ENCODE data around the gene PXN.
A peak's percentile ranks its signal among the peaks of the same experiment; 100 is the strongest.
"Not testable (repeated sequence)": the region's sequence is repeated elsewhere in the genome, so short reads cannot be mapped to it uniquely, and the experiment has no call there.

The PXN gene

DNA sequence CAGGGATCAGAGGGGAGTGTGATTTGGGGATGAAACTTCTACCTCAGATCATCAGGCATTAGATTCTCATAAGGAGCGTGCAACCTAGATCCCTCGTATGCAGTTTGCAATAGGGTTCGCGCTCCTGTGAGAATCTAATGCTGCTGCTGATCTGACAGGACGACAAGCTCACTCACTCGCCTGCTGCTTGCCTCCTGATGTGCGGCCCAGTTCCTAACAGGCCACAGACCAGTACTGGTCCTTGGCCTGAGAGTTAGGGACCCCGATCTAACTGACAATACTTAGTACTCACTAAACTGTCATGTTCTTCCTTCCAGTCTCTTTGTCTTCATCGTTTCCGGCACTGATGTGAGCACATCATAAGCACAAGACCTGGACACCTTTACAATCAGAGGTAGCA is 59.3 kb downstream of the PXN start:
- DNase-seq, result no peak

GRCh38 chr12:120204171-120204570 is 61.4 kb downstream of the PXN start:
- DNase-seq, result no peak

DNA sequence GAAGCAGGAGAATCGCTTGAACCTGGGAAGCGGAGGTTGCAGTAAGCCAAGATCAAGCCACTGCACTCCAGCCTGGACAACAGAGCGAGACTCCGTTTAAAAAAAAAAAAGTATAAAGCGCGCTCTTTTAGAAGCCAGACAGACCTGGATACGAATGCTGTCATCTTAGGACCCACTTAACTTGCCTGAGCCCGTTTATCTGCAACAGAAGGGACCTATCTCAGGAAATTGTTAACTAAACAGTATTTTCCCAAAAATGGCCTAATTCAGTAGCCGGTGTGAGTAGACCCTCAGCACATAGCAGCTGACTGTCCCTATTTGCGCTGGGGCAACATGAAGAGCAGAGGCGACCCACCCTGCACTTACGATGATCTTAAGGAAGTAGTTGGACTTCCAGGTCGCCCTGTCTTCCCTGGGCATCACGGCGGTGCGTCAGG is 65.1 kb downstream of the PXN start:
- no peak for DNase-seq

DNA sequence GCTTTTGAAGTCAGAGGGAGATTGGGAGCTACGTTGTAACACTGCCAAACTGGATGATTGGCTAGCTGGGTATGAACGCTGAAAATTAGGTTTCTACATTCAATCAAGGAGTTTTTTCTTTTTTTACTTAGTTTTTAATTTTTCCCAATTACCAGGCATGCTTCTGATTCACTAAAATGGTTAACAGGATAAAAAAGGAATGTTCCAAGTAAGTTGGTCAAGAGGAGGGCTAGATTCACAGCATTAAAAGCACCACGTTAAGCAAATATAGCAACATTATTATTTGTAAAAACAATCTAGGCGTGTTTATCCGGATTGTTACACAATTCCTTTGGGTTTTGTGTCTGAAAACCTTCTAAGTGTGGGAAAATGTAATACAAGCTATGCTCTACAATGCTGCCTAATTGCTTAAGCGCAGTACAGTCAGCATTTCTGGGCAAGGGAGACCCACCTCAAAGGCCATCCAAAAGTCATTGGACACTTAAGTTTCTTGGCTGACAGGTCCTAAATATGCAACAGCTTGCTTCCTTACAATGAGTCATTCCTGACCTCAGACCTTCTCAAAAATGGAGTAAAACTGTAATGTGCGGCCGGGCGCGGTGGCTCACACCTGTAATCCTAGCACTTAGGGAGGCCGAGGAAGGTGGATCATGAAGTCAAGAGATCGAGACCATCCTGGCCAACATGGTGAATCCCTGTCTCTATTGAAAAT is 65.8 kb downstream of the PXN start:
- DNase-seq, result peak; percentile 50

DNA sequence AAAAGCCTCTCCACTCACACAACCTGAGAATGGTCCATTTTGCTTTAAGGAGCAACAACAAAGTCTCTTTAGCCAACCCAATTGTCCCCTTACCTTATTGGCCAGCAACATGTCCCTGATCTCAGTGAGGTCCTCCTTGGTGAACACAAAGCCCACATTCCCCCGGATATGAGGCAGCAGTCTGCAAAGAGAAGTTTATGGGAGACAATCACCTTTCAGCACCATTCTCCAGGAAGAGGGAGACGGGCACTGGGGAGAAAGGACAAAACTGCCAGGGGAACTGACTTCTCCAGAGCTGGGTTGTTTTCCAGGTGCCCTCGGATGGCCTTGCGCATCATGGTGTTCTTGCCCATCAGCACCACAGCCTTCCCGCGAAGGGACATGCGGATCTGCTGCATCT is 66.5 kb downstream of the PXN start:
- no peak for DNase-seq

GRCh38 chr12:120197542-120197887 is 68.0 kb downstream of the PXN start:
- no peak for DNase-seq

DNA sequence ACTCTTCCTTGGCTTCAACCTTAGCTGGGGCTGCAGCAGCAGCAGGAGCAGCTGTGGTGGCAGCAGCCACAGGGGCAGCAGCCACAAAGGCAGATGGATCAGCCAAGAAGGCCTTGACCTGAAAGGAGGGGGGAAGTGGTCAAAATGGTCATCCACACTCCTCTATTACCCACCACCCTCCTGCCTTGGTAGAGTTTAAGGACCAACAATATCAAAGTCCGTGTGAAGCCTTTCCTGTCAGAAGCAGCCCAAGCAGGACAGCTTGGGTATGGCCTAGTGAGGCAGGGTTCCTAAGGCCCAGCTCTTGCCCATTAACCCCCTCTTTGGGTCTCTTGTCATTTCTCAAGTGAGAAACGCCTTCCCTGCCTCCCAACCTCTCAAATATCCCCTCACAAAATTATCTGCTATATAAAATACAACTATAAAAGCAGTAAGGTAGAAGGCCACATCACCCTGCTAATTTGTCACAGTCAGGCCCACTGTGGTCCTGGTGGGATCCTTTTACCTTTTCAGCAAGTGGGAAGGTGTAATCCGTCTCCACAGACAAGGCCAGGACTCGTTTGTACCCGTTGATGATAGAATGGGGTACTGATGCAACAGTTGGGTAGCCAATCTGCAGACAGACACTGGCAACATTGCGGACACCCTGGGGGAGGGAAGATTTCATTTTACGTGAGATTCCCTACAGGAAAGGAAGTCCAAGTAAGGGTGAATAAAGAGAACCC is 68.6 kb downstream of the PXN start:
- not testable (repeated sequence) for DNase-seq

- no peak for DNase-seq
Measured at GRCh38 chr12:120196363-120196762, 69.2 kb downstream of the PXN start.

DNA sequence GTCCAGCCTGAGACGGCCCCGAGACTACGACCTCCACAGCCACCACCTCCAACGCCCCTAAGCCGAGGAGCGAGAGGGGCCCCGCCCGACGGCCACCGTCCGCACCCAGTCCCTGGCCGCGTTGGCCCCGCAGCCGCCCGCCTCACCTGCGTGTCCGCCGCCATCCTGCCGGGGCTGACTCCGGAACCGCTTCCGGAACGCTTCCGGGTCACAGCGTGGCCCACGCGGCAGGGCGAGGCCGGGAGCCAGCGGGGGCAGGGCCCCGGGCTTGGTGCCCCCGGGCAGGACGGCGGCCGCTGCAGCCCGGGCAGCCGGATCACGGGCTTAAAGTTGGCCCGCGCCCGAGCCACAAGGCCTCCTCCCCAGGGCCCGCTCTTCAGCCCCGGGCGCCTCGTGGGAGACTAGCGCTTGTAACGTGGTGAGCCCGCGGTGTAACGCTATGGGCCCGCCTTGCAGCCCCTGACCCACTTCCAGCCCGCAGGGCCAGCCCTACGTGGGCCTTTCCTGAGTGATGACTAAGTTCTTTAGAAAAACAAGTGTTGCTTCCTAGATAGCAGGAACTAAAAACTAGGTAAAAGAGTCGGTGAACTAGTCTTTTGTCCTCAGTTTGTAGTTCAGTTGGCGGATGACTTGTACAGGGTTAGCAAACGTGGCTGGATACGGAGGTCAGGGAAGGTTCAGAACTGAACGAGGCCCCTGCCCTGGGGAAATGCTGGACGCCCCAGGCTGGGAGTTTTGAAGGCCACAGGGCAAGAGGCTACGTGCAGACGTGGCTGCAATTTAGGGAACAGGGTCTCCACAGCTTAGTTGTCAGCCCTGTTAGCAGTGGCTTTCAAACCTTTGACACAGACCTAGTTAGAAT is 70.8 kb downstream of the PXN start, which contains the start of gene GCN1:
TSS of gene GCN1 (minus strand) at position 182 of the 862 bp plus-strand sequence. CDS start at position 164, 18 bp downstream.
- peak; percentile 85 for DNase-seq

- DNase-seq, result no peak
Measured at GRCh38 chr12:120194226-120194533, 71.3 kb downstream of the PXN start.

GRCh38 chr12:120193286-120193685 is 72.2 kb downstream of the PXN start:
- not testable (repeated sequence) for DNase-seq

DNA sequence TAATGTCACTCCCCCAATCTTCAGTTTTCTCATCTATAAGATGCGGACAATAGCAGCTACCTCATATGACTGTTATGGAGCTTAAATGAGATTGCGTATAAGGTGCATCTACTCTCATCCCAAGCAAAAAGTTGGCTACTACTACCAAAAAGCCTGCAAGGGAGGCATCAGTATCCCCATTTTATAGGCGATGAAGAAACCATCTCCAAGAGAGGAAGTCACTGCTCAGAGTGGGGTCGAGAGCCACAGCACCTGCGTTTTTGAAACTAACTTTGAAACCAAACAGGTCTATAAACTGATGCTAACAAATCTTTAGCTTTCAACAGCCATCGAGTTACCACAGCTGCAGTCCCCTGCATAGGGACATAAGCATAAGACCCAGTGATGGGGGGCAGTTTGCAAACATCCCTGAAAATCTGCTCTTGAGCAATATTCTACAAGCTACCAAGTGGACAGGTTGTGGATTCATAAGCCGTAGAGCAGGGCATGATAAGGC is 74.5 kb downstream of the PXN start:
- no peak for DNase-seq

DNA sequence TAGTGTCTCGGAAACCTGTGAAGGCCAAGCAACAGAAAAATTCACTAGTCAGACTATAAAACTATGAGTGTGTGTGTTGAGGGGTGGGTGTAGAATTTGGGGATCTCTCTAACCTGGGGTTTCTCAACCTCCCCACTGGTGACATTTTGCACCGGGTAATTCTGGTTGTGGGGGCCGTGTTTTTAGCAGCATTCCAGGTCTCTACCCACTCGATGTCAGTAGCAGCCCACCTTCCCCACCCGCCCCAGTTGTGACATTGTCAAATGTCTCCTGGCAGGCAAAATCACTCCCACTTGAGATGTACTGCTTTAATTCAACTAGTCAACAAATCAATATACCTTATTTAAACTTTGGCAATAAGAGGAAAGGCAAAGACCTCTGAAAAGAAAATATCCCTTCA is 75.1 kb downstream of the PXN start:
- DNase-seq, result no peak

DNA sequence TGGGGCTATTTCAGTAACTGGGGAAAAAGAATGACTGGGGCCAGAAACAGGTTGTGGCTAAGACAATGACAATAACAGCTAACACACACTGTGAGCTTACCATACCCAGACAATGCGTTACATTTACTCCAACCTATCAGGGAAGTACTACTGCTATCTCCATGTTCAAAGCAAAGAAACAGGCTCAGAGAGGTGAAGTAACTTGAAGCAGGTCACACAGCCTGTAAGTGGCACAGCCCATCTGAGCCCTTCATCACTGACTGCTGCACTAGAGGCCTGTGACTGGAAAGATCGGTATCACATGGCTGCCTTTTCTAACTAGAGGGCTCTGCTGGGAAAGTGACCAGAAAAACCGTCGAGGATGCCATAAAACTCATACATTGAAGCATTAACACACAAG is 78.9 kb downstream of the PXN start:
- no peak for DNase-seq

- DNase-seq, result no peak
Measured at GRCh38 chr12:120183211-120183631, 82.3 kb downstream of the PXN start.

DNA sequence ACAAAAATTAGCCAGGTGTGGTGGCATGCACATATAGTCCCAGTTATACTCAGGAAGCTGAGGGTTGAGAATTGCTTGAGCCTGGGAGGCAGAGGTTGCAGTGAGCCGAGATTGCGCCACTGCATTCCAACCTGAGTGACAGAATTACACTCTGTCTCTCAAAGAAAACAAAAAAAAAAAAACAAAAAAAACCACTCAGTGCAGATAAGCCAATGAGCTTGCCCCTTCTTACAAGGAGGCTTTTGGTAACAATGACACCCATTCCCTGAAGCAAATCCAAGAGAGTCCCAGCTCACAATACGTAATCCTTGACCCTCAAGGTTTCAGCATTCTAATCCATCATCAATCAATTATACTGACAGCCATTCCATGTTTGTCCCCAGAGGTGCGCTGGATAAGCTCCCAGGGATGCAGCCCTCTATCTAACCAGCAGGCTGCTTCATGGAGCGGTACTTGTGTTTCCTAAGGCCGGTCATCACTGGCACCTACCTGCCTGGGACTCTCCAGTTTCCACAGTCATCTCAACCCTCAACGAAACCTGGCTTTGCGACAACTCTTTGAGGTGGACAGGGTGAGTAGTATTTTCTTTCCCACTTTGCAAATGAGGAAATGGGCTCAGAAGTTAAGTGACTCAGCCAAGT is 83.4 kb downstream of the PXN start:
- no peak for DNase-seq

DNA sequence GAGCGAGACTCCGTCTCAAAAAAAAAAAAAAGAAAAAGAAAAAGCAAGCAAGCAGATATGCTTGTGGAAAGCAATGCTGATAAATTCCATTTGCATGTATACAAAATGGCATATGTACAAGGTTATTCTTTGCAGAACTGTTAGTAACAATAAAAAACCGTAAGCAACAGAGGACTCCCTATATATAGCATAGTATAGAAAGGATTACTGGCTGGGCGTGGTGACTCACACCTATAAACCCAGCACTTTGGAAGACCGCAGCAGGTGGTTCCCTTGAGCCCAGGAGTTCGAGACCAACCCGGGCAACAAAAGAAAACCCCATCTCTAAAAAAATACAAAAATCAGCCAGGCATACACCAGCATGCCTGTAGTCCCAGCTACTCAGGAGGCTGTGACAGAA is 84.6 kb downstream of the PXN start:
- no peak for DNase-seq

DNA sequence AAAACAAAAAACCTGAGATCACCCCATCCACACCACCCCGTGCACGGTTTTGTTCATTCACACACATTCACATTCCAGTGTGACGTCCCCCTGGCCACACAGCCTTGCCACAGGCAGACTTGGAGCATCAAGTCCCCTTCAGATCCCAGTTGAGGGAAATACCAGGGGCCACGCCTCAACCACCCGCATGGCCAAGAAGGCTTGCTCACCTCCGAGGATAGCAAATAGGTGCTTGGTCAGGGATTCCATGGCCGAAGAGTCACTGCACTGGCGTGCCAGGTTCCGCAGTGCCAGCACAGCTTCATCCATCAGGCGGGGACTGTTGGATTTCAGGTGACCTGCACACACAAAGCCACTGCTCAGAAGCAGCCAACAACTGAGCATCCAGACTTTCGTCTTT is 90.0 kb downstream of the PXN start:
- DNase-seq, result no peak

GRCh38 chr12:120175062-120175461 is 90.5 kb downstream of the PXN start:
- no peak for DNase-seq

DNA sequence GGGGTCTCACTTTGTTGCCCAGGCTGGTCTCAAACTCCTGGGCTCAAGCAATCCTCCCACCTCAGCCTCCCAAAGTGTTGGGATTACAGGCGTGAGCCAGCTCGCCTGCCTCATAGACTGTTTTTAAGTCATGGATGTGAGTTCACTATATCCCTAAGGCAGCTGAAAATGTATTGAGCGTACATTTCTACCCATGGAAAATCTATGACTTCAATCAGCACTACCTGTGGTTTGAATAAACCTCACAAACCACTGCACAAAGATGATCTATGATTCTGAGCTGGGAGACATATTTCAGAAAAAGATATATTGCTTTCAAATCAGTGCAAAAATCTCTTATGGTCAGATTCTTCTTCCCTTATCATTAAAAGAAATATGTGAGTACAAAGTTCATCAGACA is 93.5 kb downstream of the PXN start:
- DNase-seq, result no peak

- DNase-seq, result no peak
Measured at GRCh38 chr12:120170631-120171030, 94.9 kb downstream of the PXN start.

DNA sequence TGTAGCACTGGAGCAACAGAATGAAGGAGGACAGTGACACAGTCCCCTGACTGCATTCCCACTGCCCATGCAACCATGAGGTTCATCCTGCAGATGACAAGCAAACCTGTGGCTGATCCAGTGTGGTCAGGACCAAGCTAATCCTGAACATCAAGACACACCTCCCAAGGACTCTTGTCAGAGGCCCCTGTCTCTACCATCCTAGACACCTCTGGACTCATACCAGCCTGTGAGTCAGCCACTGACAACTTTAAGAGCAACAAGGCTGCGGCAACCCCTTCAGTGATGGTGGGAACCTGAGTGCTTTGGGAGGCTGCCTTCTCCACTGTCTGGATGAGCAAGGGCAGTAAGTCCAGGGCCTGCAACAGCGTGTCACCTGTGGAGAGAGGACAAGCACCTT is 95.6 kb downstream of the PXN start:
- no peak for DNase-seq

GRCh38 chr12:120168337-120168736 is 97.2 kb downstream of the PXN start:
- no peak for DNase-seq
